ENCODE results near the gene SUPT3H. TPM values are rescaled to one million over a fixed set of nuclear protein-coding genes. Genes with fewer than 3 reads are reported as not detected.

The SUPT3H gene
- total and polyA plus RNA-seq, 2 donors (not counting 1 experiment from before 2014, with no cell fraction given), result 5.5 to 12.4 TPM

DNA sequence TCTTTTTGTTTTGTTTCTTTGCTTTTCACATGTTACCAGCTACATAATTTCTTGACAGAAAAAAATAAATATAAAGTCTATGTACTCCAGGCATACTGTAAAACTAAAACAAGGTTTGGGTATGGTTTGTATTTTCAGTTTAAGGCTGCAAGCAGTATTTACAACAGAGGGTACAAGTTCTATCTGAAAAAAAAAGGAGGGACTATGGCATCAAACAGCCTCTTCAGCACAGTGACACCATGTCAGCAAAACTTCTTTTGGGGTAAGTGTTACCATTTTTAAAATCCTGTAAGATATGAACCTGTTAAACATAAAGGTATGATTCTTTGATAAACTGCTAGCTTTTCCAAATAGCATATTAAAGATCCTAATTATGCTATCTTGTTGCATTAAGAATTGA lies 49.2 kb downstream of the SUPT3H start:
- Mint-ChIP-seq H3K27ac (no peak overlapping the region), H3K9me3 (ENCODE audit: insufficient read depth) (no peaks in the 10 kb centered on the region), H3K27me3 (no peaks in the 10 kb centered on the region), H3K4me1 (peaks cover 5% of the 10 kb centered on the region), H3K4me3 (no peak overlapping the region)
- no peak overlapping the region for H2AFZ ChIP-seq (ENCODE audit: insufficient read depth, low read depth, low read length, poor library complexity, severe bottlenecking)
- H3K9ac ChIP-seq (ENCODE audit: low read length), result no peak overlapping the region
- DNase-seq (no peak), ATAC-seq (ENCODE audit: low read depth) (no peak)
- H3K27me3 ChIP-seq (replicated peaks in 1 of 4; ENCODE audit: control extremely low read depth in 1 of 4, control insufficient read depth in 3 of 4, insufficient read depth in 4 of 4, low read length in 3 of 4), result no peaks in the 10 kb centered on the region
- no peak overlapping the region for H3K27ac ChIP-seq (ENCODE audit: low read length in 2 of 2)
- ChIA-PET POLR2A (no interaction called here), CTCF (interaction anchor here (0.7 kb wide), 1 partner anchor 94 kb away, joined by 3 read pairs; no protein-coding TSS in a partner anchor)
- H3K4me3 ChIP-seq (ENCODE audit: control extremely low read depth in 1 of 5, extremely low read depth in 1 of 5, insufficient read depth in 1 of 5, low read depth in 2 of 5, low read length in 4 of 5), result no peak overlapping the region
- peaks cover 0 to 5% of the 10 kb centered on the region in 2 donors for H3K4me1 ChIP-seq (ENCODE audit: control insufficient read depth in 2 of 2, insufficient read depth in 2 of 2, low read length in 2 of 2)
- intact Hi-C loops (cut with micrococcal nuclease), result no loop called here
- no peaks in the 10 kb centered on the region for H3K9me3 ChIP-seq (ENCODE audit: control extremely low read depth in 1 of 3, control insufficient read depth in 2 of 3, insufficient read depth in 1 of 3, low read length in 2 of 3)
- H3K36me3 ChIP-seq (replicated peaks in 1 of 2; ENCODE audit: control extremely low read depth in 1 of 2, control insufficient read depth in 1 of 2, extremely low read depth in 1 of 2, insufficient read depth in 2 of 2, low read length in 1 of 2), result no peaks in the 10 kb centered on the region
- TF ChIP-seq, protein P1, sequence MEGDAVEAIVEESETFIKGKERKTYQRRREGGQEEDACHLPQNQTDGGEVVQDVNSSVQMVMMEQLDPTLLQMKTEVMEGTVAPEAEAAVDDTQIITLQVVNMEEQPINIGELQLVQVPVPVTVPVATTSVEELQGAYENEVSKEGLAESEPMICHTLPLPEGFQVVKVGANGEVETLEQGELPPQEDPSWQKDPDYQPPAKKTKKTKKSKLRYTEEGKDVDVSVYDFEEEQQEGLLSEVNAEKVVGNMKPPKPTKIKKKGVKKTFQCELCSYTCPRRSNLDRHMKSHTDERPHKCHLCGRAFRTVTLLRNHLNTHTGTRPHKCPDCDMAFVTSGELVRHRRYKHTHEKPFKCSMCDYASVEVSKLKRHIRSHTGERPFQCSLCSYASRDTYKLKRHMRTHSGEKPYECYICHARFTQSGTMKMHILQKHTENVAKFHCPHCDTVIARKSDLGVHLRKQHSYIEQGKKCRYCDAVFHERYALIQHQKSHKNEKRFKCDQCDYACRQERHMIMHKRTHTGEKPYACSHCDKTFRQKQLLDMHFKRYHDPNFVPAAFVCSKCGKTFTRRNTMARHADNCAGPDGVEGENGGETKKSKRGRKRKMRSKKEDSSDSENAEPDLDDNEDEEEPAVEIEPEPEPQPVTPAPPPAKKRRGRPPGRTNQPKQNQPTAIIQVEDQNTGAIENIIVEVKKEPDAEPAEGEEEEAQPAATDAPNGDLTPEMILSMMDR (IDR thresholded peaks at IDR 0.05), result no peak
- no peak for TF ChIP-seq EZH2 (IDR thresholded peaks at IDR 0.05; ENCODE audit: borderline replicate concordance, insufficient read depth, low read depth, low read length, poor library complexity, severe bottlenecking)
- no peak overlapping the region for H3K4me2 ChIP-seq (replicated peaks; ENCODE audit: low read depth, low read length, poor library complexity, severe bottlenecking)
- no peaks in the 10 kb centered on the region for H4K20me1 ChIP-seq (ENCODE audit: control insufficient read depth, insufficient read depth, low read length, poor library complexity, severe bottlenecking)
- no peaks in the 10 kb centered on the region for H3K79me2 ChIP-seq (ENCODE audit: control insufficient read depth, insufficient read depth, low read length)

GRCh38 chr6:45327956-45328522 lies 49.7 kb downstream of the SUPT3H start, which contains the start of gene RUNX2:
RUNX2 (plus strand) TSS chr6:45328330; CDS start chr6:45328727, 397 bp downstream.
- Mint-ChIP-seq H3K9me3 (ENCODE audit: insufficient read depth) (no peaks in the 10 kb centered on the region), H3K27me3 (no peaks in the 10 kb centered on the region), H3K4me3 (no peak within 1 kb of the TSS), H3K4me1 (peaks cover 8% of the 10 kb centered on the region), H3K27ac (no peak within 1 kb of the TSS)
- no peak within 1 kb of the TSS for H3K9ac ChIP-seq (ENCODE audit: low read length)
- WGBS (ENCODE audit: insufficient coverage), result no CpG with 5 or more reads among the region's 5 CpGs
- H3K27me3 ChIP-seq (replicated peaks in 1 of 4; ENCODE audit: control extremely low read depth in 1 of 4, control insufficient read depth in 3 of 4, insufficient read depth in 4 of 4, low read length in 3 of 4), result no peaks in the 10 kb centered on the region
- no peaks in the 10 kb centered on the region for H3K9me3 ChIP-seq (ENCODE audit: control extremely low read depth in 1 of 3, control insufficient read depth in 2 of 3, insufficient read depth in 1 of 3, low read length in 2 of 3)
- POLR2A ChIA-PET, result no interaction called here
- no peaks in the 10 kb centered on the region for H4K20me1 ChIP-seq (ENCODE audit: control insufficient read depth, insufficient read depth, low read length, poor library complexity, severe bottlenecking)
- ATAC-seq (ENCODE audit: low read depth), result no peak
- H3K36me3 ChIP-seq (replicated peaks in 1 of 2; ENCODE audit: control extremely low read depth in 1 of 2, control insufficient read depth in 1 of 2, extremely low read depth in 1 of 2, insufficient read depth in 2 of 2, low read length in 1 of 2), result no peaks in the 10 kb centered on the region
- H3K4me1 ChIP-seq (ENCODE audit: control insufficient read depth in 2 of 2, insufficient read depth in 2 of 2, low read length in 2 of 2), result peaks cover 0 to 5% of the 10 kb centered on the region in 2 donors
- TF ChIP-seq, protein P1 (IDR thresholded peaks at IDR 0.05), result no peak
- no peak for TF ChIP-seq EZH2 (IDR thresholded peaks at IDR 0.05; ENCODE audit: borderline replicate concordance, insufficient read depth, low read depth, low read length, poor library complexity, severe bottlenecking)
- no peaks in the 10 kb centered on the region for H3K79me2 ChIP-seq (ENCODE audit: control insufficient read depth, insufficient read depth, low read length)
- no peak within 1 kb of the TSS for H3K4me3 ChIP-seq (ENCODE audit: control extremely low read depth in 1 of 5, extremely low read depth in 1 of 5, insufficient read depth in 1 of 5, low read depth in 2 of 5, low read length in 4 of 5)
- intact Hi-C loops (cut with micrococcal nuclease), result no loop called here
- H2AFZ ChIP-seq (ENCODE audit: insufficient read depth, low read depth, low read length, poor library complexity, severe bottlenecking), result no peak within 1 kb of the TSS
- no peak within 1 kb of the TSS for H3K4me2 ChIP-seq (replicated peaks; ENCODE audit: low read depth, low read length, poor library complexity, severe bottlenecking)
- CTCF ChIA-PET, result no interaction called here
- no peak within 1 kb of the TSS for H3K27ac ChIP-seq (ENCODE audit: low read length in 2 of 2)
- no peak for DNase-seq

Data from B cell (primary cell).